ENCODE measurements around the gene ITSN2.

DNA sequence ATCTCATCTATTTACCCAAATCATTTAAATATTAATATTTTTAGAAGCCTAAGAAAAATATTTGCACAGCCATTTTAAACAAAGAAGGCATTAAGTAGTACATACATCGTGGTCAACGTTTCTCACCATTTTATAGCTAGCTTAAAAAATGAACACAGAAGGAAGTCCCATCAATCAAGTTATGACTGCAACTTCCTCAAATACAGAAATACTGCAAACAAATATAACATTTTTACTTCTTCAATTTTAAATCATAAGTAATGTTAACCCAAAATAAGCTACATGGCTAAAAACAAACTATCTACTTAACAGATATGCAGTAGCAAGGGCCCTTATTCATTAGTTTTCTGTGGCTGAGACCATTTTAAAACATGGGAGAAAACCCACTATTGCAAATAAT, 30.6 kb downstream of the ITSN2 start:
- TF ChIP-seq, protein P1, sequence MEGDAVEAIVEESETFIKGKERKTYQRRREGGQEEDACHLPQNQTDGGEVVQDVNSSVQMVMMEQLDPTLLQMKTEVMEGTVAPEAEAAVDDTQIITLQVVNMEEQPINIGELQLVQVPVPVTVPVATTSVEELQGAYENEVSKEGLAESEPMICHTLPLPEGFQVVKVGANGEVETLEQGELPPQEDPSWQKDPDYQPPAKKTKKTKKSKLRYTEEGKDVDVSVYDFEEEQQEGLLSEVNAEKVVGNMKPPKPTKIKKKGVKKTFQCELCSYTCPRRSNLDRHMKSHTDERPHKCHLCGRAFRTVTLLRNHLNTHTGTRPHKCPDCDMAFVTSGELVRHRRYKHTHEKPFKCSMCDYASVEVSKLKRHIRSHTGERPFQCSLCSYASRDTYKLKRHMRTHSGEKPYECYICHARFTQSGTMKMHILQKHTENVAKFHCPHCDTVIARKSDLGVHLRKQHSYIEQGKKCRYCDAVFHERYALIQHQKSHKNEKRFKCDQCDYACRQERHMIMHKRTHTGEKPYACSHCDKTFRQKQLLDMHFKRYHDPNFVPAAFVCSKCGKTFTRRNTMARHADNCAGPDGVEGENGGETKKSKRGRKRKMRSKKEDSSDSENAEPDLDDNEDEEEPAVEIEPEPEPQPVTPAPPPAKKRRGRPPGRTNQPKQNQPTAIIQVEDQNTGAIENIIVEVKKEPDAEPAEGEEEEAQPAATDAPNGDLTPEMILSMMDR (IDR thresholded peaks at IDR 0.05) = no peak
- TF ChIP-seq POLR2A (IDR thresholded peaks at IDR 0.05) = no peak
